Activated naive CD4-positive, alpha-beta T cell (primary cell): Measurements from ENCODE around the gene IL20RB.
"Not testable (repeated sequence)": the region's sequence is repeated elsewhere in the genome, so short reads cannot be mapped to it uniquely, and the experiment has no call there.

Experiments
- DNase-seq, 4 experiments: peaks; one replicate each; lab custom pipeline; 2025; lab: John Stamatoyannopoulos, UW

IL20RB gene

DNA sequence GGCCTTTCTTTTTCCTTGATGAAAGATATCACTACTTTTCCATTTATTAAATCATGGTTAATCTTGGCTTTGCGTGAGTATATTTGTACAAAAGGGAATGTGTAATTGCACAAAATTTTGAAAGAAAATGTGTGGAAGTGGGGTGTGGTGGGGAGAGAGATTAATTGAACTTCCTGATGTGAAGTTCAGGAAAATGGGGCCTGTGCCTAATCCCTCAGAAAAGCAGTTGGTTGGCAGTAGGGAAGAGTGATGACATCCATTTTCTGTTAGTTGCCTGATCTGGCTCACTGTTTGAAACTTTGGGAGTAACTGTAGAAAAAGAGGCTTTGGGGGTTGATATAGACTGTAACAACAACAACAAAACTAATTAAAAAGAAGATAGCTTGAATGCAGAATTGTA, 10.8 kb upstream of the IL20RB start:
- DNase-seq = no peak

DNA sequence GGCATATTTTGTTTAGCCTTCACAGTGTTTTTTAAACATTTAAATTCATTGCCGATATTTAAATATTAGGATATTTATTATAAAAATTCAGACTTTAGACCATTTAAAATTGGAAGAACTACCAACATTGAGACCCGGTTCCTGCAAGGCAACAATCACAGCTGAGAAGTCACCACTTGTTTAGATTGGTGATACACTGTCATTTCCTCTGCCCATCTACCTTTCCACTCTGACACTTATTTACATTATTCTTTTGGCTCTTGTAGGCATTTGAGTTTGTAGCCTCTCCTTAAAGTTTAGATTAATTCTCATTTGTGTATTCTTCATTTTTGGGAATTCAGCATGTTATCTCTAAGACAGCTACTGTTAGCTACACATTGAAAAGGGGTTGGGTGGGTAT, 10.3 kb upstream of the IL20RB start:
- DNase-seq = no peak

DNA sequence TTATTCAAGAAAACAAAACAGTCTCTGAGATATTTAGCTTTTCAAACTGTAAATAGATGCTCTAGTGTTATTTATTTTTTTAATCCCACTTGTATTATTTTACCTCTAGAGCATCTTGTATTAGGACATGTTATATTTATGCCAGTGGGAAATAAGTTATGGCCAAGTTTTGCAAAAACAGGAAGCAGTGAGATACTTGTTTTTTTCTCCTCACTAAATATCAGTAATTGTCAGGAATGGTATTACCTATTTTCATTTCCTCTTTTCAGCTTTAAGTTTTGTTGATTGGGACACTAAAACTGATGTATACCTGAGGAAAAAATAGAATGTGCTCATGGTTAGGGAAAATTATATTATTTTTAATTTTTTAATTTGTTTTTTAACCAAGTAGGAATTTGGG, 8.6 kb upstream of the IL20RB start:
- DNase-seq = no peak

DNA sequence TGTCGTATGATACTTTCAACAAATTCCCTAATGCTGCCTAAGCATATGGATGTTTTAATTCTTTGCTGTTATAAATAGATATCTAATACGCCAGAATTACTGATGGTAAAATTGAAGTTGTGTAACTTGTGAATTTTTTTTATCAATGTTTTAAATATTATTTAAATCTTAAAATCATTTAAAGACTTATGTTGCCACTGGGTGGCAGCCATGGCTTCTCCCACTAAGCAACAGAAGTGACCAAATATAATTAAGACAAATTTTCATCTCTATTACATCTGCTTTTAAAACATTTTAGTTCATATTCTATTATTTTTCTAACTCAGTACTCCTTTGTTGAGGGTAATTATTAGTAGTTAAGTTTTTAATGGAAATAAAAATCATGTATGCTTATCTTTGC, 8.1 kb upstream of the IL20RB start:
- no peak for DNase-seq

DNA sequence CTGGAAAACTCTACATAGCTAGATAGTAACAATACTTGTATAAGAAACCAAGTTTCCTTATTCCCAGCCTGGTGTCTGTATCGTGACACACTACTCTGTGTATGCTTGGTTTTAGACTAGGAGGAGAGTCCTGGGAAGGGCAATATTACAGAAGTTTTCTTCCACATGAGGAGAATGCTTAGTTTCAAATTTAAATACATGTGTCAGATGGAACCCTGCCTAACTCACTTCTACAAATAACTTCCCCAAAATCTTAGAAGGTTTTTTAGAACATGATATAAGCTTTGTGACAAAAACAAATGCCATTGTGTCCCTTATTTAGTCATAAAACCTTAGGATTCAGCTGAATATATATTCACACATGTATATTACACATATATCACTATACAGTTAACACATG, 7.2 kb upstream of the IL20RB start:
- no peak for DNase-seq

DNA sequence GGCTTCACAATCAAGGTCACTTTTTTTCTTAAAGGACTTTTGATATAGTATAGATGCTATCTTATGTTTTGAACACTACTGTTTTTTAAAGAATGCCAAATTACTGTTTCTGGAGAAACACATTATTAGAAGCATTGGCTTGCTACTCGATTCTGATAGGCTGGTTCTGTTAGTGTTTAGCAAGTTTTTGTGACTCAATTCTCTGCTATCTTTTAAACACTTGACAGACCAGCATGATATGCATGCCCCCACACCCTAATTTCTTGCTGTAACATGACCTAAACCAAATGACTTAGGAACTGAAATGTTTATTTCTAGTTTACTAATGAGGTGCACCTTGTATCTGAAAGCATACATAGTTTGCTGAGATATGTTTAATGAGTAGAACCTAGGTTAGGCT, 5.5 kb upstream of the IL20RB start:
- no peak for DNase-seq

DNA sequence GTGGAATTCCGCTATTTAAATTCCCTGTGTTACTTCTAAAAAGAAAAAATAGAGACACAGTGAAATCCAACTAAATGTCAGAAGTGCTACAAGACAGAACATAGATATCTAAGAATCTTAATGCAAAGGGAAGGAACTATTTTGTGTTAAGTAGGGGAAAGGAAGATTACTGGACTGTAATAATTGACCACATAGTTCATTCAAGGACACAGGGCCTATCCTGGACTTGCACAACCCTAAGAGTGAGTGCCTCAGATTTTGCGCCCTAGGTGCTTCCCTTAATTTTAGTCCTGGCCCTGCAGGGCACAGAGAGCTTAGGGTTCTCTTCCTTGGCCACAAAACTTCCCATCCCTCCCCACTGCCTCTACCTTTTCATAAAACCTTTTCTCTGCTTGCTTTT, 3.5 kb upstream of the IL20RB start:
- DNase-seq = no peak

DNA sequence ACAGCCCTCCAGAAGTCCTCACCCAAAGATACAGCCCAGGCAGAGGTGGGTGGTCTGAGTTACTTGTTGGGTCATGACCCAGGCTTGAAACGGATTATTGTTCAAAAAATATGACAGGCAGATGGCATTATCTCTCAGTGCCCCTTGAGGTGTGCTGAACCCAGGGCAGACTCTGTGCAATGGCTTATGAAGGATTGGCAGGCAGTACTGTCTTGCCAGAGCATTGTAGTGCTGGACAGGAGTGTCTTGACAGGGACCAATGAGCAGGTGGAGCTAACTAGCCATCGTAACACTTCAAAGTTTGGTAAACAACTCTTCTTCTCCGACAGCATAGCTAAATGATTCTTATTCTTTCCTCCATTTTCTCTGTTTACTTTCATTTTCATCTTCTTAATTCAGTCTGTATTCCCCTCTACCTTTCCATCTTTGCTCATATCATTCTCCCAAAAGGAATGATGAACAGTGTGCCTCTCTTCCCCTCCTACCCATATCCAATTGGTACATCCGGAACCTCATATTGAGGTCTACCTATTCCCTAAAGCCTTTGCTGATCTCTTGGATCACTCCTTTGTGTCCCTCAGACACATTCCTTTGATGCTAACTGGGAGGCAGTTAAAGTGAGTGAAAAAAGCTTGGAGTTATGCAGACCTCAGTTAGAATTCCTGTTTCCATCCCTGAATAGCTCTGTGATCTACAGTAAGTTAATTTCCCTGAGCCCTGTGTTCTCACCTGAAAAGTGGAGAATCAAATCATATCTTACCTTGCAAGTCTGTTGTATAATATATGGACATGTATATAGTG, 2.6 kb upstream of the IL20RB start:
- no peak for DNase-seq

DNA sequence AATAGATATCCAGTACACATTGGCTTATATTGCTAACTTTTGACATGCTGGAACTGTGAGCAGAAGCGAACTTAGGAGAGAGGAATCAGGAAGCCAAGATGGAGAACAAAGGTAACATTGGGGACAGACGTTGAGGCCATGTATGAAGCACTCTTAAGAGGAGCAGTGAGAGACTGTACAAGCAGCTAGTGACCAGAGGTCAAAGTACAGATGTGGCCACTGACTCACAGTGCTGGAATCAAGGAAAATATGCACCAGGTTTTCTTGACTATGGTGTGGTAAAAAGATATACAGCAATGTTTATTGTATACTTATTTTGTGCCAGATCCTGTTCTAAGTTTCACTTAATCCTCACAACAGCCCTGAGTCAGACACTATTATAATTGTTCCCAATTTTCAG, 2.0 kb upstream of the IL20RB start:
- no peak for DNase-seq

DNA sequence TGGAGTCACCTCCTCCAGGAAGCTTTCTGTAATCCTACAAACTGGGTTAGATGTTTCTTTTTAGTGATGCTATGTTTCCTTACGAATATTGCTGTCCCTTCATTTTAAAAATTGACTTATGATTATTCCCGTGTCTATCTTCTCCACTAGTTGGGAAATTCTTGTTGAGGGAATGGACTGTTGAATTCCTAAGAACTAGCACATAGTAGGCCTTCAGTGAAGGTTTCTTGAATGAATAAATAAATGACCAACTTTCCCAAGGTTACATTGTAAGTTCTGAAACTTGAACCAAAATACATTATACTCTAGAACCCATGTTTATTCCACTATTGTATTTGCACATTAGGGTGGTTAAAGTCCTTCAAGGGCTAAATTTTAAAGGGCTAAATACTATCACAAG, 812 bp upstream of the IL20RB start:
- no peak for DNase-seq

DNA sequence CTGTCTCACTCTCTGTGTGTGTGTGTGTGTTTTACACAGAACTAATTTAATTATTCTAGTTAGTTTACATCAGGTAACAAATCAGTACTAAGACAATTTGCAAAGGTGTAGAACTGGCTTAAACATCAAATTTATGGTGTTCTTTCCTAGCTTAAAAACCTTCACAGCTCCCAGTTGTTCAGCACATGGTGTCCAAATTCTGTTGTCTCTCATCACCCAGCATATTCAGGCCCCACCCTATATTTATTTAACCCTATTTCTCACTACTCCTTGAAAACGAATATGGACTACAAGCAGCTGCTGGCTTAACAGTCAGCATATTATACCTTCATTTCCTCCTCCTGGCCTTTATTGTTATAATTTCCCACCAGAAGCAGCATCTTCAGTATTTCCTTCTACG, 1.2 kb downstream of the IL20RB start:
- no peak for DNase-seq

DNA sequence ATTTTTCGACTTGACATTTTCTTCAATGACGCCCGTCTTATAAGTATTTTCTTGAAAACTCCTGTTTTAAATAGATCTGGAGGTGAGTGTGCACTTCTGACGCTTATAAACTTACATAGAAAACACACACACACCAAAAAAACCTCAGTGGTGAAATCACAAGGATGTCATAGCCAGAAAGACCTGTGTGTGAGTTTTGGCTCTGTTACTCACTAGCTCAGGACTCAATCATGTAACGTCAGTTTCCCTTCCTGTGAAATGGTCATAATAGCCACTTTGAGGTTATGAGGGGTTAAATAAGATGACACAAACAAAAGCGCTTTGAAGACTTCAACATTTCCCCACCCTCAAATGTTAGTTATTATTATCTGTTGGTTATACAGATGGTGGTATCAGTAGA, 1.8 kb downstream of the IL20RB start:
- no peak for DNase-seq

DNA sequence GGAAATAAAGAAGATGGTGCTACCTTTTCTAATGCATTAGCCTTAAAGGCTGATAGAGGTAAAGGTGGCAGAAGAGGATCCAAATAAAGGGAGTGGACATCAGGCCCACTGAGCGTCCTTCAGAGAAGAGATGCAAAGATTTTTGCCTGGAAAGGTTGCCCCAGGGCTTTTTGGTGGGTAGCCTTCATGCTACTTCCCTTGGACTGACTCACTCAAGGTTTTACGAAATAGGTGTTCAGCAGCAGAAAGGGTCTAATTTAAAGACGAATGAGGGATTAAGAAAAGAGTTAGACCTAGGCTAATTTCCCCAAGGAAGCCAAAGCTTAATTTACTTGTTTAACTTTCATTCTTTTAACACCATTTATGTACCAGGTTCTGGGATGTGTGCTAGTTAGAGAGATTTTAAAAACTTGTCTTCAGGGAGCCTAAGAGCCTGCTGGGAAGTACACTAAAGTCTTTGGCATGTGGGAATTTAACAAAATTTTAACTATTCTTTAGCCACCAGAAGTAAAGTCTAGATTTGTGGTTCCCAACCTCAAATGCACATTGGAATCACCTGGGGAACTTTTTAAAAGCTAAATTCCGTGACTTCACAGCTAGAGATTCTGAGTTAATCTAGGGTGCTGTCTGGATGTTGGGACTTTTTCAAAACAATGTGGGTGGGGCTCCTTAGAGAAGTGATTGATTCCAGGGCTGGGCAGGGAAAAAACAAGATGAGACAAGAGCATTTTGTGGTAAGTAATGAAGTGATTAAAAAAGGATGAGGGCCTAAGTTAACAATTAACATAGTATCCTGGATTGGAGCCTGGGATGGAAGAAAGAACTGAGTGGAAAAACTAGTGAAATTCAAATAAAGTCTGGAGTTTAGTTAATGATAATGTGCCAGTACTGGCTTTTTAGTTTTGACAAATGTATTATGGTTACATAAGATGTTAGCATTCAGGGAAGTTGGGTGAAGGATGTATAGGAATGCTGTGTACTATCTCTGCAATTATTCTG, 3.4 kb downstream of the IL20RB start:
- DNase-seq = no peak

DNA sequence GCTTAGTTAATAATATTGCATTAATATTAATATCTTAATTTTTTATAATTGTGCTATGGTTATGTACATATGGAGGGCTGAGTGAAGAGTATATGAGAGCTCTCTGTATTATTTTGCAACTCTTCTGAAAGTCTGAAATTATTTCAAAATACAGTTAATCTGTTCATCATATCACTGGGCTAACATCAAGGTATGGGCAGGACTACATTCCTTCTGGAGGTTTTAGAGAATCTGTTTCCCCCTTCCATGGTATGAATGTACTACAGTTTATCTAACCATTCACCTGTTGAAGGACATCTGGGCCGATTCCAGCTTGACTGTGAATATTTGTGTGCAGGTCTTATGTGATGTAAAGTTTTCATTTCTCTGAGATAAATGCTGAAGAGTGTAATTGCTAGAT, 5.1 kb downstream of the IL20RB start:
- no peak for DNase-seq

DNA sequence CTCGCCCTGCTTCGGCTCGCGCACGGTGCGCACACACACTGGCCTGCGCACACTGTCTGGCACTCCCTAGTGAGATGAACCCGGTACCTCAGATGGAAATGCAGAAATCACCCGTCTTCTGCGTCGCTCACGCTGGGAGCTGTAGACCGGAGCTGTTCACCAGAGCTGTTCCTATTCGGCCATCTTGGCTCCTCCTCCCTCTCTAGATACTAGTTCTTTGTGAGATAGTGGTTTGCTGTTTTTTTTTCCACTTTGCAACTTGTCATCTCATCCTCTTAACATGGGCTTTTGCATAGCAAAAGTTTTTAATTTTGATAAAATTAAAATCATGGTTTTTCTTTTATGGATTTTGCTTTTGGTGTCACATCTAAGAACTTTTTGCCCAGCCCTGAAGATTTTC, 11.8 kb downstream of the IL20RB start:
- not testable (repeated sequence) for DNase-seq

DNA sequence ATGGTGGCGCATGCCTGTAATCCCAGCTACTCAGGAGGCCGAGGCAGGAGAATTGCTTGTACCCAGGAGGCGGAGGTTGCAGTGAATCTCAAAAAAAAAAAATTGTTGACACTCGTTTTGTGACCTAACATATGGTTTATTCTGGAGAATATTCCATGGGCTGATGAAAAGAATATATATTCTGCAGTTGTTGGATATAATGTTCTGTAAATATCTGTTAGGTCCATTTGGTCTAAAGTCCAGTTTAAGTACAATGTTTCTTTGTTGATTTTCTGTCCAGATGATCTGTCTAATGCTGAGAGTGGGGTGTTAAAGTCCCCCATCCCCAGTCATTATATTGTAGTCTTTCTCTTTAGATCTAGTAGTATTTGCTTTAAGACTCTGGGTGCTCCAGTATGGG, 15.6 kb downstream of the IL20RB start:
- no peak for DNase-seq

DNA sequence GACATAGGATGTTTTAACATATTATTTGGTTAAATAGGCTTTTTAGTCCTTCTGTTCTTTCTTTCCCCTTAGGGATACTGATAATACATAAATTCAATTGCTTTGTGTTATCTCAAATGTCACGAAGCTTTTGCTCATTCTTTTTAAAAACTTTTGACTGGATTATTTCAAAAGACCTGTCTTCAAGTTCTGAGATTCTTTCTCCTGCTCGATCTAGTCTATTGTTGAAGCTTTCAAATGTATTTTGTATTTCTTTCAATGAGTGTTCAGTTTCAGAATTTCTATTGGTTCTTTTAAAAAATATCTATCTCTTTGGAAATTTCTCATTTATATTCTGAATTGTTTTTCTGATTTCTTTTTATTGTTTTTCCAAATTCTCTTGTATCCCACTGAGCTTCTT, 16.9 kb downstream of the IL20RB start:
- DNase-seq = no peak

DNA sequence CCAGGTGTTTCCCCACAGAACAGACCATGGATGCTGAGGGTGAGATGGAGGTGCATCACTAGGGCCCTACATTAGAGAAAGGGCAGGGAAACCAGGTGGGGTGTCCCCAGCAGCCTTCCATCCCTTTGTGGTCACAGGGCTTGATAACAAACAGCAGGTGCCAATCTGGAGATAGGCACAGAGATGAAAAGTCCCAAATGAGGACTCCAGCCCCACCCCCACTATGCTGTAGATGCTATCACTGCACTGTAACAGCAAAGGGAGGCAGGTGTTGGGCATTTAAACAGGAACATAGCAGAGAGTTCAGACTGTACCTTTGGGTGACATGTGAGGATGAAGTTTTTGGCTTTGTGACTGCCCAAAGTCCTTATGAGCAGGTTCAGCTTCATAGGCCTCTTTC, 21.4 kb downstream of the IL20RB start:
- no peak for DNase-seq

DNA sequence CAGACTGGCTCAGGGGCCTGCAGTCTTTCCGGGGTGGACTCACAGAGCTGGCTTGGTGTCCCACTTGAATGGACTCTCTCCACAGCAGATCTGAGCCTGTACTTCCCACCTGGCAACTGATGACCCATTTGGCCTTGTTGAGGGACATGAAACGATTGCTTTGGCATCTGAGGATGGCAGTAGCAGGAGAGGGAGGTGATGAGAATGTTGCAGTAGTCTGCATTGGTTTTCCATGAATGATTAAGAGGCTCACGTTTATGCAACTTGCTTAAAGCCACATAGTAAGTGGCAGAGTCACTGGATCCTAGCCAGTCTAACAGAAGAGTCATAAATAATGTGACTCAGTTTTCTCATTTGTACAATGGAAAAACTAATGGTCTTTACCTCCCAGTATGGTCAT, 21.9 kb downstream of the IL20RB start:
- DNase-seq = no peak

DNA sequence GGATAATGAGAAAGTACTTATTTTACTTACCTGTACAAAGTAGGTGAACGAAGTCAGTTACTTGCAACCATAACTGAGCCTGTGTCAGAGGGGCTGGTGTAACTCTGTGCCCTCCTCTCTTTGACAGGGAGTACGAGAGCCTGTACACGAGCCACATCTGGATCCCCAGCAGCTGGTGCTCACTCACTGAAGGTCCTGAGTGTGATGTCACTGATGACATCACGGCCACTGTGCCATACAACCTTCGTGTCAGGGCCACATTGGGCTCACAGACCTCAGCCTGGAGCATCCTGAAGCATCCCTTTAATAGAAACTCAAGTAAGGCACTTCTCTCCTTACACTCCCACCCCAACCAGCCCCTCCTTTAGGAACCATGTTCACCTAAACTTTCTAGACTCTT, 24.2 kb downstream of the IL20RB start:
- no peak for DNase-seq

DNA sequence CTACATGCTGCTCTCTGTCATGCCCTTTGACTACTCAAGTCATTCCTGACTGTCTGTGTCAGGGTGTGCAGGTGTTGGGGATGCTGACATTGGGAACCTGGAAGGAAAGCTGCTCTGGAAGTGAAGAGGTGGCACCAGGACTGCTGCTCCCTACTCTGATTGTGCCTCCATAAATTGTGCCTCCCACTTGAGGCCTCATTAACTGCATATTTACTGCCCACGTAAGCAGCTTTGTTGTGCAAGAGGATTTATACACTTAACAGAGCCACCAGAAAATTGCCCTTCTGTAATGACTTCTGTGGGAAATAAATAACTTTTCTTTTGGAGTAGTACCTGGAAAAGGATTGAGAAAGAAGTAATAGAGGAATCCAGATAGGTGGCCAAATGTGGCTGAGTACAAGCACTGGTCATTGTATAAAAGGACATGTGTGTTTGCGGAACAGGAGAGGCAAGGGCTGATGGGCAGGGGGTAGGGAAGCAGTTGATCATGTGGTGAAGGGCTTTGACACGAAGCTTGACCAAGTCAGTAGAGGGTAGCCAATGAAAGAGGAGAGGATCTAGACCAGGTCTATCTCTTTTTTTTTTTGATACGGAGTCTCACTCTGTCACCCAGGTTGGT, 24.8 kb downstream of the IL20RB start:
- DNase-seq = no peak

DNA sequence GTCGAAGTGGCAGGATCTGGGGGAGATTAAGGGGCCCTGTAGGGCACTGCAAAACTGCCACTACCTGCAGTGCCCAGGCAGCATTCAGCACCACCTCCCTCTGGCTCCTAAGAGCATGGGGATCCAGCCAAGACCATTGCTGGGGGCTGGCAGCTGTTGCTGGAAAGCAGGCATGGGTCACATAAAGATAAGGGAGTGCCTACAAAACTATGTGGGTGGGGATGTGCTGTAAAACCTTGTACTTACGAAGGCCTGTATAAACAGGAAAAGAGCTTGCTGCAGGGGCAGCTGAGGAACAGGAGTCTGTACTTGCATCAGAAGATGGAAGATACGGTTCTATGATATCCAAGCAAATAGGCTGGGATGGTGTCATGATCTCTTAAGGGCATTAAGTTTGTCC, 27.1 kb downstream of the IL20RB start:
- DNase-seq = no peak
